ENCODE data around the gene SLC9A2.

The SLC9A2 gene

GRCh38 chr2:102724016-102724490 lies 104.7 kb downstream of the SLC9A2 start:
- no peak overlapping the region for H3K4me3 ChIP-seq (ENCODE audit: low read depth, low read length)
- DNase-seq (ENCODE audit: low read depth) = no peak
- TF ChIP-seq CTCF (IDR thresholded peaks at IDR 0.05; ENCODE audit: insufficient read depth, low read depth, low read length, missing control alignments) = no peak

- no peak for TF ChIP-seq CTCF (IDR thresholded peaks at IDR 0.05; ENCODE audit: insufficient read depth, low read depth, low read length, missing control alignments)
- H3K4me3 ChIP-seq (ENCODE audit: low read depth, low read length) = no peak overlapping the region
- DNase-seq (ENCODE audit: low read depth) = no peak
Measured at GRCh38 chr2:102724553-102724952, 105.2 kb downstream of the SLC9A2 start.

- TF ChIP-seq CTCF (IDR thresholded peaks at IDR 0.05; ENCODE audit: insufficient read depth, low read depth, low read length, missing control alignments) = no peak
- no peak overlapping the region for H3K4me3 ChIP-seq (ENCODE audit: low read depth, low read length)
- no peak for DNase-seq (ENCODE audit: low read depth)
Measured at GRCh38 chr2:102726128-102727087, 107.1 kb downstream of the SLC9A2 start.

- TF ChIP-seq CTCF (IDR thresholded peaks at IDR 0.05; ENCODE audit: insufficient read depth, low read depth, low read length, missing control alignments) = no peak
- DNase-seq (ENCODE audit: low read depth) = no peak
- peak overlapping the region; percentile 91 for H3K4me3 ChIP-seq (ENCODE audit: low read depth, low read length)
Measured at GRCh38 chr2:102735416-102736109, 116.2 kb downstream of the SLC9A2 start.

- H3K4me3 ChIP-seq (ENCODE audit: low read depth, low read length) = peak overlapping the region; percentile 91
- no peak for DNase-seq (ENCODE audit: low read depth)
- no peak for TF ChIP-seq CTCF (IDR thresholded peaks at IDR 0.05; ENCODE audit: insufficient read depth, low read depth, low read length, missing control alignments)
Measured at GRCh38 chr2:102736110-102736409, 116.7 kb downstream of the SLC9A2 start.

GRCh38 chr2:102736410-102737409 lies 117.4 kb downstream of the SLC9A2 start:
- peak; percentile 86 for DNase-seq (ENCODE audit: low read depth)
- TF ChIP-seq CTCF (IDR thresholded peaks at IDR 0.05; ENCODE audit: insufficient read depth, low read depth, low read length, missing control alignments) = no peak
- H3K4me3 ChIP-seq (ENCODE audit: low read depth, low read length) = peak overlapping the region; percentile 91

Data from GM12865 (cell line).